Measurements from ENCODE around the gene EFCAB13. TPM values are rescaled to one million over a fixed set of nuclear protein-coding genes. Genes with fewer than 3 reads are reported as not detected.

The EFCAB13 gene
- total RNA-seq, 2 donors from 2014 or later = 4.3 to 8.9 TPM

GRCh38 chr17:47286198-47286914 lies 37.4 kb upstream of the EFCAB13 start:
- no peak for DNase-seq
- no peak overlapping the region for H3K4me3 ChIP-seq (ENCODE audit: low read length)
- H3K27me3 ChIP-seq (ENCODE audit: control insufficient read depth, insufficient read depth, low read length, poor library complexity, severe bottlenecking) = no peaks in the 10 kb centered on the region
- 94 to 100% methylated on average over 2 to 6 of the region's 6 CpGs for WGBS, 2 experiments (ENCODE audit: insufficient coverage in 1 of 2, insufficient read length in 1 of 2)
- no peaks in the 10 kb centered on the region for H3K9me3 ChIP-seq (ENCODE audit: control insufficient read depth, low read length)
- Mint-ChIP-seq H3K9me3 (no peaks in the 10 kb centered on the region), H3K36me3 (ENCODE audit: low read depth) (no peaks in the 10 kb centered on the region), H3K27ac (no peak overlapping the region), H3K4me3 (no peak overlapping the region), H3K27me3 (ENCODE audit: insufficient read depth) (peaks cover 38% of the 10 kb centered on the region), H3K4me1 (peaks cover 3% of the 10 kb centered on the region)
- H3K36me3 ChIP-seq (ENCODE audit: control insufficient read depth, insufficient read depth, low read length) = no peaks in the 10 kb centered on the region
- H3K4me1 ChIP-seq (ENCODE audit: control insufficient read depth, insufficient read depth, low read length) = no peaks in the 10 kb centered on the region
- H3K9ac ChIP-seq (ENCODE audit: extremely low read depth, low read length, poor library complexity, severe bottlenecking) = no peak overlapping the region
- no peak for TF ChIP-seq CTCF (conservative IDR thresholded peaks at IDR 0.05)
- H3K27ac ChIP-seq (ENCODE audit: low read depth, low read length) = no peak overlapping the region

GRCh38 chr17:47287068-47287467 lies 36.7 kb upstream of the EFCAB13 start:
- WGBS, 2 experiments (ENCODE audit: insufficient coverage in 1 of 2, insufficient read length in 1 of 2) = 92 to 100% methylated on average over 4 of the region's 4 CpGs
- no peak for DNase-seq
- Mint-ChIP-seq H3K9me3 (no peaks in the 10 kb centered on the region), H3K36me3 (ENCODE audit: low read depth) (no peaks in the 10 kb centered on the region), H3K27me3 (ENCODE audit: insufficient read depth) (peaks cover 44% of the 10 kb centered on the region), H3K27ac (no peak overlapping the region), H3K4me1 (peaks cover 3% of the 10 kb centered on the region), H3K4me3 (no peak overlapping the region)
- H3K9me3 ChIP-seq (ENCODE audit: control insufficient read depth, low read length) = no peaks in the 10 kb centered on the region
- H3K4me1 ChIP-seq (ENCODE audit: control insufficient read depth, insufficient read depth, low read length) = no peaks in the 10 kb centered on the region
- H3K27ac ChIP-seq (ENCODE audit: low read depth, low read length) = no peak overlapping the region
- H3K9ac ChIP-seq (ENCODE audit: extremely low read depth, low read length, poor library complexity, severe bottlenecking) = no peak overlapping the region
- no peak overlapping the region for H3K4me3 ChIP-seq (ENCODE audit: low read length)
- no peak for TF ChIP-seq CTCF (conservative IDR thresholded peaks at IDR 0.05)
- no peaks in the 10 kb centered on the region for H3K36me3 ChIP-seq (ENCODE audit: control insufficient read depth, insufficient read depth, low read length)
- H3K27me3 ChIP-seq (ENCODE audit: control insufficient read depth, insufficient read depth, low read length, poor library complexity, severe bottlenecking) = no peaks in the 10 kb centered on the region

- Histone ChIP-seq H3K4me1 (ENCODE audit: control insufficient read depth, insufficient read depth, low read length) (no peaks in the 10 kb centered on the region), H3K27ac (ENCODE audit: low read depth, low read length) (no peak overlapping the region), H3K27me3 (ENCODE audit: control insufficient read depth, insufficient read depth, low read length, poor library complexity, severe bottlenecking) (no peaks in the 10 kb centered on the region), H3K9ac (ENCODE audit: extremely low read depth, low read length, poor library complexity, severe bottlenecking) (no peak overlapping the region), H3K4me3 (ENCODE audit: low read length) (no peak overlapping the region), H3K9me3 (ENCODE audit: control insufficient read depth, low read length) (no peaks in the 10 kb centered on the region), H3K36me3 (ENCODE audit: control insufficient read depth, insufficient read depth, low read length) (no peaks in the 10 kb centered on the region)
- 75 to 86% methylated on average over 2 of the region's 2 CpGs for WGBS, 2 experiments (ENCODE audit: insufficient coverage in 1 of 2, insufficient read length in 1 of 2)
- H3K27me3 Mint-ChIP-seq (ENCODE audit: insufficient read depth) = peaks cover 48% of the 10 kb centered on the region
- no peaks in the 10 kb centered on the region for H3K36me3 Mint-ChIP-seq (ENCODE audit: low read depth)
- no peaks in the 10 kb centered on the region for H3K9me3 Mint-ChIP-seq
- no peak overlapping the region for H3K27ac Mint-ChIP-seq
- DNase-seq = no peak
- no peak overlapping the region for H3K4me3 Mint-ChIP-seq
- peaks cover 3% of the 10 kb centered on the region for H3K4me1 Mint-ChIP-seq
- TF ChIP-seq CTCF (conservative IDR thresholded peaks at IDR 0.05) = no peak
Measured at GRCh38 chr17:47287639-47288038, 36.1 kb upstream of the EFCAB13 start.
